SK-N-SH treated with all-trans-retinoic acid at 6 μM for 48 hours (cell line): Measurements from ENCODE around the gene LCP1.

Experiments
- ATAC-seq: fragments of 200-7000 bp; cut with Tn5 transposase; 3 replicates; pipeline ENCODE4 v1.9.1; 2020; ENCODE audit warnings: mild to moderate bottlenecking, moderate library complexity
- ARNTL ChIP-seq: fragments of 450-650 bp; formaldehyde crosslinking; IDR thresholded peaks from 2 replicates; pipeline ENCODE4 v1.5.0; 2020; ENCODE audit warnings: low read depth, mild to moderate bottlenecking, moderate library complexity, borderline replicate concordance
- BACH2 ChIP-seq: fragments of 250-450 bp; sonication (Bioruptor Pico); IDR thresholded peaks from 2 replicates; pipeline ENCODE4 v1.9.0; 2021; ENCODE audit warnings: mild to moderate bottlenecking, borderline replicate concordance
- CREB5 ChIP-seq: fragments of 250-450 bp; sonication (Bioruptor Pico); IDR thresholded peaks from 2 replicates; pipeline ENCODE4 v1.5.1; 2020; ENCODE audit warnings: low read depth, mild to moderate bottlenecking, moderate library complexity
- CSDC2 ChIP-seq: fragments of 250-450 bp; sonication (Bioruptor Pico); IDR thresholded peaks from 2 replicates; pipeline ENCODE4 v1.5.0; 2020; ENCODE audit warnings: mild to moderate bottlenecking, moderate library complexity
- CSRNP3 ChIP-seq: fragments of 250-450 bp; sonication (Bioruptor Pico); IDR thresholded peaks from 2 replicates; pipeline ENCODE4 v1.5.1; 2021; ENCODE audit warnings: mild to moderate bottlenecking, moderate library complexity
- ESRRG ChIP-seq: fragments of 250-450 bp; sonication (Bioruptor Pico); IDR thresholded peaks from 2 replicates; pipeline ENCODE4 v1.6.1; 2021; ENCODE audit warnings: mild to moderate bottlenecking
- GLIS3 ChIP-seq: fragments of 250-450 bp; sonication (Bioruptor Pico); IDR thresholded peaks from 2 replicates; pipeline ENCODE4 v1.5.0; 2020; ENCODE audit warnings: mild to moderate bottlenecking, moderate library complexity
- ISL1 ChIP-seq: fragments of 250-450 bp; sonication (Bioruptor Pico); IDR thresholded peaks from 2 replicates; pipeline ENCODE4 v2.1.2; 2022; ENCODE audit warnings: mild to moderate bottlenecking, moderate library complexity
- OSR1 ChIP-seq: fragments of 250-450 bp; sonication (Bioruptor Pico); IDR thresholded peaks from 2 replicates; pipeline ENCODE4 v1.8.0; 2022; ENCODE audit warnings: moderate library complexity, mild to moderate bottlenecking, inconsistent platforms
- PATZ1 ChIP-seq: fragments of 250-450 bp; sonication (Bioruptor Pico); IDR thresholded peaks from 2 replicates; pipeline ENCODE4 v1.8.0; 2020; ENCODE audit warnings: mild to moderate bottlenecking, moderate library complexity, borderline replicate concordance
- POU6F1 ChIP-seq: fragments of 250-450 bp; sonication (Bioruptor Pico); IDR thresholded peaks from 2 replicates; pipeline ENCODE4 v1.8.0; 2021; ENCODE audit warnings: low read depth, mild to moderate bottlenecking, moderate library complexity, borderline replicate concordance
- PPARA ChIP-seq: fragments of 250-450 bp; sonication (Bioruptor Pico); IDR thresholded peaks from 2 replicates; pipeline ENCODE4 v1.5.0; 2020; ENCODE audit warnings: mild to moderate bottlenecking, borderline replicate concordance
- RARB ChIP-seq: fragments of 250-450 bp; sonication (Bioruptor Pico); IDR thresholded peaks from 2 replicates; pipeline ENCODE4 v1.8.0; 2021; ENCODE audit warnings: mild to moderate bottlenecking, moderate library complexity
- SNAI2 ChIP-seq: fragments of 250-450 bp; sonication (Bioruptor Pico); IDR thresholded peaks from 2 replicates; pipeline ENCODE4 v1.5.0; 2020; ENCODE audit warnings: mild to moderate bottlenecking, moderate library complexity
- TCF4 ChIP-seq: fragments of 250-450 bp; sonication (Bioruptor Pico); IDR thresholded peaks from 2 replicates; pipeline ENCODE4 v1.8.0; 2021; ENCODE audit warnings: mild to moderate bottlenecking, moderate library complexity, borderline replicate concordance
- TOX ChIP-seq: fragments of 250-450 bp; sonication (Bioruptor Pico); IDR thresholded peaks from 2 replicates; pipeline ENCODE4 v1.8.0; 2021; ENCODE audit warnings: mild to moderate bottlenecking, moderate library complexity, borderline replicate concordance
- TSHZ2 ChIP-seq: fragments of 250-450 bp; sonication (Bioruptor Pico); IDR thresholded peaks from 2 replicates; pipeline ENCODE4 v1.5.0; 2020; ENCODE audit warnings: mild to moderate bottlenecking, moderate library complexity
- ZC3H10 ChIP-seq: fragments of 250-450 bp; sonication (Bioruptor Pico); IDR thresholded peaks from 2 replicates; pipeline ENCODE4 v1.5.1; 2021; ENCODE audit warnings: mild to moderate bottlenecking, moderate library complexity
- ZFP3 ChIP-seq: fragments of 250-450 bp; sonication (Bioruptor Pico); IDR thresholded peaks from 2 replicates; pipeline ENCODE4 v1.5.0; 2020; ENCODE audit warnings: mild to moderate bottlenecking, moderate library complexity
- ZFP30 ChIP-seq: fragments of 450-650 bp; formaldehyde crosslinking; IDR thresholded peaks from 2 replicates; pipeline ENCODE4 v1.5.0; 2022; ENCODE audit warnings: mild to moderate bottlenecking, moderate library complexity
- ZNF565 ChIP-seq: fragments of 450-650 bp; formaldehyde crosslinking; conservative IDR thresholded peaks from 2 replicates; pipeline ENCODE4 v1.5.0; 2020; ENCODE audit warnings: low read depth, mild to moderate bottlenecking, moderate library complexity
- ZNF8 ChIP-seq: fragments of 450-650 bp; formaldehyde crosslinking; IDR thresholded peaks from 2 replicates; pipeline ENCODE4 v1.5.0; 2020; ENCODE audit warnings: mild to moderate bottlenecking, moderate library complexity

Gene LCP1

GRCh38 chr13:46169758-46170157, 12.2 kb downstream of the LCP1 start:
- no peak for ATAC-seq
- no peak for TF ChIP-seq PATZ1
- no peak for TF ChIP-seq ARNTL (CRISPR knock-in tag)
- TF ChIP-seq CREB5 (CRISPR knock-in tag) = no peak
- no peak for TF ChIP-seq PPARA
- TF ChIP-seq ISL1 (CRISPR knock-in tag) = no peak
- TF ChIP-seq TOX = no peak
- TF ChIP-seq, all 23 proteins: peak for 0

- TF ChIP-seq ZFP3 (CRISPR knock-in tag) (no peak), SNAI2 (CRISPR knock-in tag) (no peak), TOX (no peak), BACH2 (CRISPR knock-in tag) (no peak), ISL1 (CRISPR knock-in tag) (no peak), PATZ1 (no peak), OSR1 (CRISPR knock-in tag) (no peak), ESRRG (no peak), ZNF8 (CRISPR knock-in tag) (no peak), TSHZ2 (CRISPR knock-in tag) (no peak), GLIS3 (CRISPR knock-in tag) (no peak), CSDC2 (CRISPR knock-in tag) (no peak), ZNF565 (CRISPR knock-in tag) (no peak), TCF4 (no peak), ZFP30 (no peak), POU6F1 (CRISPR knock-in tag) (no peak), PPARA (no peak)
- TF ChIP-seq, all 23 proteins: peak for 0
- no peak for ATAC-seq
These were observed 13.2 kb downstream of the LCP1 start for GRCh38 chr13:46168783-46169182.

GRCh38 chr13:46168341-46168740, 13.6 kb downstream of the LCP1 start:
- no peak for ATAC-seq
- TF ChIP-seq ZNF565 (CRISPR knock-in tag) (no peak), CSRNP3 (CRISPR knock-in tag) (no peak), ZFP3 (CRISPR knock-in tag) (no peak), ARNTL (CRISPR knock-in tag) (no peak), RARB (CRISPR knock-in tag) (no peak), ISL1 (CRISPR knock-in tag) (no peak), PATZ1 (no peak), OSR1 (CRISPR knock-in tag) (no peak), GLIS3 (CRISPR knock-in tag) (no peak), TSHZ2 (CRISPR knock-in tag) (no peak), CSDC2 (CRISPR knock-in tag) (no peak), ESRRG (no peak), TOX (no peak), ZFP30 (no peak), TCF4 (no peak), ZC3H10 (CRISPR knock-in tag) (no peak)
